ENCODE measurements around the gene SUN1. TPM values are rescaled to one million over a fixed set of nuclear protein-coding genes. Genes with fewer than 3 reads are reported as not detected.
A peak's percentile ranks its signal among the peaks of the same experiment; 100 is the strongest.

SUN1 gene
- total and polyA plus RNA-seq, 4 donors, result 24.8 to 162 (median 40.1) TPM

GRCh38 chr7:831596-832166 is 595 bp upstream of the SUN1 start:
- Histone ChIP-seq H3K9ac (ENCODE audit: low read depth in 1 of 2, low read length in 2 of 2) (peak overlapping the region in 1 of 2 donors; percentile 81), H3K4me1 (ENCODE audit: control insufficient read depth in 4 of 4, insufficient read depth in 4 of 4, low read length in 3 of 4) (peaks cover 0 to 17% (median 0%) of the 10 kb centered on the region in 4 donors), H3K4me3 (ENCODE audit: low read depth in 1 of 3, low read length in 3 of 3) (no peak overlapping the region), H3K27ac (ENCODE audit: low read depth in 1 of 2, low read length in 2 of 2) (peak overlapping the region; percentile 65 to 81), H3K27me3 (ENCODE audit: control insufficient read depth in 4 of 4, insufficient read depth in 4 of 4, low read length in 3 of 4) (no peaks in the 10 kb centered on the region), H3K9me3 (ENCODE audit: control insufficient read depth in 4 of 4, low read length in 3 of 4) (no peaks in the 10 kb centered on the region), H3K36me3 (ENCODE audit: control insufficient read depth in 4 of 4, insufficient read depth in 3 of 4, low read depth in 1 of 4, low read length in 3 of 4) (peaks cover 0 to 9% (median 2%) of the 10 kb centered on the region in 4 donors)
- TF ChIP-seq MAX (IDR thresholded peaks at IDR 0.05) (no peak), NR2F2 (IDR thresholded peaks at IDR 0.05) (no peak), FOXA2 (IDR thresholded peaks at IDR 0.05) (no peak), HNF4G (IDR thresholded peaks at IDR 0.05) (no peak), FOXA1 (IDR thresholded peaks at IDR 0.05) (no peak), TAF1 (conservative IDR thresholded peaks at IDR 0.05) (no peak), ATF3 (IDR thresholded peaks at IDR 0.05) (peak; percentile 82), RXRA (IDR thresholded peaks at IDR 0.05) (peak in 1 of 2 donors; percentile 21), HNF4A (conservative IDR thresholded peaks at IDR 0.05) (no peak), JUND (IDR thresholded peaks at IDR 0.05) (peak; percentile 99 to 100), REST (IDR thresholded peaks at IDR 0.05) (peak; percentile 37), CTCF (IDR thresholded peaks at IDR 0.05; ENCODE audit: low read depth, low read length, missing input control) (no peak), RAD21 (IDR thresholded peaks at IDR 0.05) (no peak), EGR1 (IDR thresholded peaks at IDR 0.05; ENCODE audit: low read depth in 2 of 2) (peak in 1 of 2 donors; percentile 79), ZBTB33 (IDR thresholded peaks at IDR 0.05) (no peak)
- no peak for DNase-seq (ENCODE audit: low spot score)
- WGBS, result 66% methylated on average over 7 of the region's 7 CpGs

GRCh38 chr7:832968-833424 is 720 bp downstream of the SUN1 start:
- no peak for DNase-seq (ENCODE audit: low spot score)
- Histone ChIP-seq H3K9ac (ENCODE audit: low read depth in 1 of 2, low read length in 2 of 2) (no peak overlapping the region), H3K36me3 (ENCODE audit: control insufficient read depth in 4 of 4, insufficient read depth in 3 of 4, low read depth in 1 of 4, low read length in 3 of 4) (peaks cover 0 to 9% (median 2%) of the 10 kb centered on the region in 4 donors), H3K4me3 (ENCODE audit: low read depth in 1 of 3, low read length in 3 of 3) (no peak overlapping the region), H3K9me3 (ENCODE audit: control insufficient read depth in 4 of 4, low read length in 3 of 4) (no peaks in the 10 kb centered on the region), H3K4me1 (ENCODE audit: control insufficient read depth in 4 of 4, insufficient read depth in 4 of 4, low read length in 3 of 4) (peaks cover 0 to 17% (median 0%) of the 10 kb centered on the region in 4 donors), H3K27me3 (ENCODE audit: control insufficient read depth in 4 of 4, insufficient read depth in 4 of 4, low read length in 3 of 4) (no peaks in the 10 kb centered on the region), H3K27ac (ENCODE audit: low read depth in 1 of 2, low read length in 2 of 2) (peak overlapping the region in 1 of 2 donors; percentile 65)
- WGBS, result 94% methylated on average over 15 of the region's 15 CpGs
- TF ChIP-seq ATF3 (IDR thresholded peaks at IDR 0.05) (no peak), REST (IDR thresholded peaks at IDR 0.05) (no peak), FOXA1 (IDR thresholded peaks at IDR 0.05) (no peak), HNF4A (conservative IDR thresholded peaks at IDR 0.05) (no peak), CTCF (IDR thresholded peaks at IDR 0.05; ENCODE audit: low read depth, low read length, missing input control) (no peak), TAF1 (conservative IDR thresholded peaks at IDR 0.05) (no peak), FOXA2 (IDR thresholded peaks at IDR 0.05) (no peak), GABPA (IDR thresholded peaks at IDR 0.05 in 1 of 2, conservative IDR thresholded peaks at IDR 0.05 in 1 of 2) (no peak), EGR1 (IDR thresholded peaks at IDR 0.05; ENCODE audit: low read depth in 2 of 2) (no peak)
